Epidermal melanocyte (primary cell): Measurements from ENCODE around the gene CARD9.
"Not testable (repeated sequence)": the region's sequence is repeated elsewhere in the genome, so short reads cannot be mapped to it uniquely, and the experiment has no call there.

Source experiments
- DNase-seq: peaks from one replicate; pipeline ENCODE4 v3.0.0; 2011; ENCODE audit warnings: low spot score; ENCODE audit not compliant: insufficient read length

CARD9 gene

GRCh38 chr9:136324501-136325300 lies 48.8 kb downstream of the CARD9 start:
- no peak for DNase-seq

DNA sequence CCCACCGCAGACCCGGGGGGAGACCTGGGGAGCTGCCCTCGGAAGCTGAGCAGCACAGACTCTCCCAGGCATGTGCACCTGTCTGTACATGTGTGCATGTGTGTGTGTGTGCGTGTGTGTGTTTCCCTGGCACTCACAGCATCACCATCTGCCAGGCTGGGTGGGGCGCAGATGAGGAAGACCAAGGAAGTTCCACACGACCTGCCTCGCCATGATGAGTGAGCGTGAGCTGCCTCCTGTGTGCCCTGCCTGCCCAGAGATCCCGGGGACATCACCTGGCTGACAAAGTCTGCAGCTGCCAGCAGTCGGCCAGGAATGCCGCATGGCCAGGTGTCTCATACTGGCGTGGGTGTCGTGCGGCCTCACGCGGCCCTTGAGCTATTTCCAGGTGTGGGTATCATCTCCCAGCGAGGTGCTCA lies 50.1 kb downstream of the CARD9 start:
- DNase-seq = no peak

DNA sequence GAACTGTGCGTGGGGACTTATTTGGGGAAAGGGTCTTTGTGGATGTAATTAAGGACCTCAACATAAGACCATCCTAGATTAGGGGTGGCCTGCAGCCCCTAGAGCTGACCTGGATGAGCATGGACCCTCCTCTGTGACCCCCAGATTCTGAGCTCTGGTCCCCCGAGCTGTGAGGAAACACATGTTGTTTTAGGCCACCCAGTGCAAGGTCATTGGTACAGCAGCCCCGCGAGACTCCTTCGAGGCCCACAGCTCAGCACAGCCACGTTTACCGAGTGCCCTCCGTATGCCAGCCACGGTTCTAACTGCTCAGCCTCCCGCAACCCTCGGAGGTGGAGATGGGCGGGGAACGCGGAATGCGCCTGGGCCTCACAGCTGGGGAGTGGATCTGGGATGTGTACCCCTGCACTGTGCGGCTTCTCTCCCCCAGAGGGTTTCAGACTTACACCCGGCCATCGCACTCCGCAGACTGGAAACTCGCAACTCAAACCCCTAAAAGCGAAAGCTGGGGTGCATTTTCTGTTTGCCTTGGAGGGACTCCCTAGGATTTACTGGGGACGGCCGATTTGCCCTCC lies 50.6 kb downstream of the CARD9 start:
- no peak for DNase-seq

DNA sequence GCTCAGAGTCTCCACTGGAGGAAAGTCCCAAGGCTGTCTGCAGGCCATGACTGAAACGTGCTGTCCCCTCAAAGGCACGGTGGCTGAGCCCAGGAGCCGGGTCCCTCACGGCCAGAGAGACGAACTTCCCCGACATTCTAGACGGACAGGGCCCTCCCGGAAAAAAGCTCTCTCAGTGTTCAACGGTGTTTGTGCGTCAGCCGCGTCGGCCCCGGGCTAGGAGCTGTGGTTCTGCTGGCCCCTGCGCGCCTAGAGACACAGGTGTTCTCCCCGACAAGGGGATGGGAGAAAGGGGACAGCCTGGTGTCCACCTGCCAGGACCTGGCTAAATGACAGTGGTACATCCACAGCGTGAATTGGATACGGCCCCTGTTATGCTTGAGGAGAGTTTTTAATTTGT lies 51.9 kb downstream of the CARD9 start:
- no peak for DNase-seq

GRCh38 chr9:136320972-136321371 lies 52.5 kb downstream of the CARD9 start:
- not testable (repeated sequence) for DNase-seq

- DNase-seq = not testable (repeated sequence)
These were observed 53.5 kb downstream of the CARD9 start for GRCh38 chr9:136319955-136320354.

GRCh38 chr9:136319244-136319643 lies 54.2 kb downstream of the CARD9 start:
- DNase-seq = not testable (repeated sequence)

GRCh38 chr9:136318776-136319241 lies 54.7 kb downstream of the CARD9 start:
- no peak for DNase-seq

- DNase-seq = no peak
These were observed 55.2 kb downstream of the CARD9 start for GRCh38 chr9:136318111-136318775.

- DNase-seq = no peak
These were observed 55.8 kb downstream of the CARD9 start for GRCh38 chr9:136317695-136318094.

DNA sequence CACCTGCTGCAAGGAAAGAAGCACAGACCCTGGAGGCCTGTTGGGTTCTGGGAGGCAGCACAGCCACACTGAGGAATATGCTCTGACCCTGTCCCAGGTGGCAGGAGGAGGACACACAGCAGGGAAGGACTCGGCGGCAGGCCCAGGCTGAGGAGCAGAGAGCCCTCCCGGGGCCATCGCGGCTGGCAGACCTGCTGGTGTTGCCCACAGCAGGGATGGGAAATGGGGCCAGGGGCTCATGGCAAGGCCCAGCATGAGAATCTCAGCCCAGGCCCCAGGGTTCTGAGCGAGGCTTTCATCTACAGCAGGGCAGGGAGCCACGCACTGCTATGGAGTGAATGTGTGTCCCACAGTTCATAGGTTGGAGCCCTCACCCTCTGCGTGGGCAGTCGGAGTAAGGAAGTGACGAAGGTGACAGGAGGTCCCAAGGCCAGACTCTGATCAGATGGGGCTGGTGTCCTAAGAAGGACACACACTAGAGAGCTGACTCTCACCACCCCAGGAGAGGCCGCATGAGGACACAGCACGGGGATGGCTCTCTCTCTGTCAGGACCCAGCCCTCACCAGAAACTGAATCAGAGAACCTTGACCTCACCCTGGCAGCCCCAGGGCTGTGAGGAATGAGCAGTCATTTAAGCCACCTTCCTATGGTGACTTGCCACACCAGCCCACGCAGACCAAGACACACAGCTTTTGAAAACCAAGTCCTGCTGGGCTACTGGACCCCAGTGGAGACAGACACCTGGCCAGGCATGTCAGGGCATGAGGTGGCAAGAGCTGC lies 56.4 kb downstream of the CARD9 start:
- no peak for DNase-seq

DNA sequence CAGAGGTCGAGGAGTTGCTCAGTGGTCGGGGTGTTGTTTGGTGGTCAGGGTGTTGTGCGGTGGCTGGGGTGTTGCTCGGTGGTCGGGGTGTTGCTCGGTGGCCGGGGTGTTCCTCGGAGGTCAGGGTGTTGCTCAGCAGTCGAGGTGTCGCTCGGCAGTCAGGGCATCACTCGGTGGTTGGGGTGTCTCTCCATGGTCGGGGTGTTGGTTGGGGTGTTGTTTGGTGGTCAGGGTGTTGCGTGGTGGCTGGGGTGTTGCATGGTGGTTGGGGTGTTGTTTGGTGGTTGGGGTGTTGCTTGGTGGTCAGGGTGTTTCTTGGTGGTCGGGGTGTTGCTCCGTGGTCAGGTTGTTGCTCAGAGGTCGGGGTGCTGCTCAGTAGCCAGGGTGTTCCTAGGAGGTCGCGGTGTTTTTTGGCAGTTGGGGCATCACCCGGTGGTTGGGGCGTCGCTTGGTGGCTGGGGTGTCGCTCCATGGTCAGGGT lies 57.2 kb downstream of the CARD9 start:
- DNase-seq = no peak

- no peak for DNase-seq
These were observed 58.5 kb downstream of the CARD9 start for GRCh38 chr9:136314944-136315343.

DNA sequence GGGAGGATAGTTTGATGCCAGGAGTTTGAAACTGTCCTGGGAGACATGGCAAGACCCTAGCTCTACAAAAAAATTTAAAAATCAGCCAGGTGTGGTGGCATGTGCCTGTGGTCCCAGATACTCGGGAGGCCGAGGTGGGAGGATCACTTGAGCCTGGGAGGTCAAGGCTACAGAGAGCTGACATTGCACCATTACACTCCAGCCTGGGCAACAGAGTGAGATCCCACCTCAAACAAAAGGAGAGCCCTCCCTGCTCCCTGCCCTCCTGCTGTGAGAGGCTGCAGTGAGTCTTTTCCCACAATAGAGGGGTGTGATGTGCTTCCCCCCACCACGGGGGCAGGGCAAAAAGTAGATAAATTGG lies 59.4 kb downstream of the CARD9 start:
- no peak for DNase-seq
